GM21737 (cell line): ENCODE data around the gene PAH.

ENCODE experiments used
- ATAC-seq: cut with Tn5 transposase; IDR thresholded peaks from one replicate; pipeline ENCODE4 v1.9.1; 2021; ENCODE audit warnings: mild to moderate bottlenecking, moderate library complexity; ENCODE audit not compliant: unreplicated experiment

The PAH gene

GRCh38 chr12:102902093-102902492 is 15.0 kb downstream of the PAH start:
- no peak for ATAC-seq

DNA sequence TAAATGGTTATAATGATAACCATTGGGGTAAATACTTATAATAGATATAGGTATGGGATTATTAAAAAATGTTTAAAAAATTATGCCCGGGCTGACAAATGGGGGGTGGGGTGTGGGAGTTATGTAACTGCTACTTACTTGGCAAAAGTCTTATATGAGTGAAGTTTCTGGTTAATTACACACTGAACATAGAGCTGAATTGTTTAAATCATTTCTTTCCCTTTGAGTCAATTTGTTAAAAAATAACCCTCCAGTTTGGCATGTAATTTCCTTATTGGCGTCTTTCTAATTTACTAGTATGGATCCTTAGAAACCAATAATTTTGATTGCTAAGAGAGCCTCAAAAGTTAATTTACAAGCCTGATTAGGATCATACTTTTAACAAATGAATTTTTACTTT is 16.7 kb downstream of the PAH start:
- no peak for ATAC-seq

DNA sequence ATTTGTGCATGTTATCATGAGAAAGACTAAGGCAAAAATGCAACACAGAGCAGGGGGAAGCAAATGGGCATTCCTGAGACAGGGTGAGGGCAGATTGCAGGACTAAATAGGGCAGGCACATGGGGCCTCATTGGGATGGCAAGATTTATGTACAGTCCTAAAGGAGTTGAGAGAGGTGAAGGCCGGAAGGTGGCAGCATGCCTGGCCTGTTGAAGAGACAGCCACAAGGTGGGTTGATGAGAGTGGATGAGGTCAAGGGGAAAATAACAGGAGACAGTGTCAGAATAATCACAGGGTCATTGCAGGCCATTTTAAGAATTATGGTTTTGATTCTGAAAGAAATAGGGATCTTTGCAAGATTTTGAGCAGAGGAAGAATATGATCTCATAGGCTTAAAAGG is 21.0 kb downstream of the PAH start:
- ATAC-seq = no peak

- no peak for ATAC-seq
Measured at GRCh38 chr12:102891756-102892155, 25.3 kb downstream of the PAH start.

- no peak for ATAC-seq
Measured at GRCh38 chr12:102888511-102888910, 28.5 kb downstream of the PAH start.

DNA sequence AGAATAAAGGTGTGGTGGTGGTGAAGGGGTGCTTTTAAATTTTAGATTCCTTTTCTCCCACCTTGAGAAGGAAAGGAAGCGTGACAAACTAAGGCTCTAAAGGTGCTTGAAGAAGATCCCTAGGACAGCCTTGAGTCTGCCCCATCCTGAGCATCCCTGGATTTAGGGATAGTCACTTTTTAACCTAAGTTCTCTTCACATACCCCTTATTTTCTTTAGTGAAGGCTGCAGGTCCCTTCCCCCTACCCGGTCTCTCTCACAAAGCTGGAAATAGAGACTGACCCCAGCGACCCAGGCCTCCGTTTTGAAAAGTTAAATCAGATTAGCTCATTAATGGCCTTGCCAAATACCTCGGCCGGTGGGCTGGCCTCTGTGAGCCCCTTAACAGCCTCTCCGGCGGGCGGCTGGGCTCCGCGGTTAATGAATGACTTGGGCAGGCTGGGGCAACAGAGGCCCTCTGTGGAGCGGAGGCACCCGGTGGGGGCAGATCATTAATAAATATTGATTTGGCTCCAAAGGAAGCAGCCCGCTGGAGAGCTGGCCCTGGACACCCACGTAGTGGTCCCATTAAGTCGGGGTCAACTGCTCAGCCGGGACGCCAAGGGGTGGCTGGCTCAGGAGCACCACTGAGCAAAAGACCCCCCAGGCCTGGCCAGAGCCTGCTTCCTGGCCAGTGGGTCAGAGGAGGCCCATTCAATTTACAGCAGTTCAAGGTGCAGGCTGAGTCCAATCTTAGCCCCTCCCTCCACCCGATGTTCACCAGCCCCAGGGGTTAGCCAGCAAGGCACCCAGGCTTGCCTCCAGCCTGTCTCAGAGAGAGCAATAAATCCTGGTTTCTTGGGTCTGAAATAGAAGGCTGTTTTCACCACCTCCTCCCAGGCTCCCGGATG is 31.8 kb downstream of the PAH start:
- ATAC-seq = no peak

DNA sequence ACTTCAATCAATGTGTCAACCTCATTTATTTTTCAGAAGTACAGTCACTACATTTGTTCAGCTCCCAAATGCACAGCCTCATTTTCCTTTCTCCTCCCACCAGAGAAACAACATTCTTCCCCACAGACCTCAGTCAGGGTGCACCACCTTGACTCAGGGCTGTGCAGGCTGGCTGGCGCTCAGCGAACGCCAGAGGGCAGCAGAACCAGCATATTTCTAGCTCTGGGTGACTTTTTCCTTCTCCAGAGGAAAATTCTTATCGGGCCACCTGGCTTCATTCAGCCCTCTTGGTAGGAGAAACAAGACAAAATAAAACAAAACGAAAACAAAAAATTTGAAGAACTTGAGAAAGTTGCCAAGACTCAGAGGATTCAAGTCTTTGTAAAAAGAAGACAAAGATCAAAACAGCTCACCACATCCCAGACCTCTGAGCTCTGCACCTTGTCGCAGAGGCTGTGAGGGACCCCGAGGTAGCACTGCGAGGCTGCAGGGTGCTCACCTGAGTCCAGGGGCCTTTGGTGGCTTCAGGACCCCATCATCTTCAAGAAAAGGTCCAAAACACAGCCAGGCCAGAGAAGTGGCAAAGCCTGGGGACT is 33.7 kb downstream of the PAH start:
- ATAC-seq = no peak

DNA sequence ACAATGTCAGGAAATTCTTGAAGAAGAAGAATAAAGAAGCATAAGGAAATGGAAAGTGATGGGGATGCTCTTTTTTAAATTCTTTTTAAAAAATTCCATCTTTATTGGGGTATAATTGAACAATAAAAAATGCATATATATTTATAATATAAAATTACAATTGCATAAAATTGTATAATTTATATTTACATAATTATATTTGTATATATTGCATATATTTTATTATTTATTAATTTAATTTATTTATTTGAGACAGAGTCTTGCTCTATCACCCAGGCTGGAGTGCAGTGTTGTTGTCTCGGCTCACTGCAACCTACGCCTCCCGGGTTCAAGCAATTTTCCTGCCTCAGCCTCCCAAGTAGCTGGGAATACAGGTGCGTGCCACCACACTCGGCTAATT is 36.3 kb downstream of the PAH start:
- ATAC-seq = no peak

- peak; percentile 56 for ATAC-seq
Measured at GRCh38 chr12:102879144-102879763, 37.8 kb downstream of the PAH start.

DNA sequence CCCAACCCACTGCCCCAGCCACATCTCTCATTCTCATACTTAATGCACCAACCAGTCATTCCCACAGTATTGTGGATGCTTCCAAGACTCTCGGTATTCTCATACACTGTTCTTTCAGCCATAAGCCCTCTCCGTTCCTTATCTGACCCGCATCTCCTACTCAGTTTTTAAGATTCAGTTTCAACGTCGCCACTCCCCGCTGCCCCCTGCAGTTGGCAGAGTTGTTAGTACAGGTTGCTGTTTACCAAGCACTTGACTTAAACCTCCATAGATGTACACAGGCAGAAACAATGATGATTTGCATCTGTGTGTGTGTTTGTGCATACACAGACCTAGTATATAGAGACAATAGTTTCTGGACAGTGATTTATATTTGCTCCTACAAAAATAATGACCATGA is 40.2 kb downstream of the PAH start:
- no peak for ATAC-seq

- ATAC-seq = no peak
Measured at GRCh38 chr12:102874819-102875218, 42.2 kb downstream of the PAH start.

DNA sequence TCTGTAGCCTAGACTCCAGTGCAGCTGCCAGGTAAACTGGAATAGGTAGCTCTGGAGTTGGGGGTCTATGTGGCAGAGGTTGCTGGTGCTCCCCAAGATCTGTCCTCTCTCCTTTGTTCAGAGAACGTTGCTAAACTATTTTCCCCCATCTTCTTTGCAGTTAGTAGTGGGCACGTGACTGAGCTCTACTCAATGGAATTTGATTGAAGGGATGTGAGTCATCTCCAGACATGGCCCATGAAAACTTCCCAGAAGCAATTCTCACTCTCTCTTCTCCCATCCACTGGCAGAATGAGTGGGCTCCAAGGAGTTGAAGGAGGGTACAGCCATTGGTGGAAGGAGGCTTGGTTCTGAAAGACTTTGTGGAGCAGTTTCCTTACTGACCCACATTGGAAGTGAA is 44.0 kb downstream of the PAH start:
- ATAC-seq = no peak

GRCh38 chr12:102871014-102871413 is 46.0 kb downstream of the PAH start:
- no peak for ATAC-seq

DNA sequence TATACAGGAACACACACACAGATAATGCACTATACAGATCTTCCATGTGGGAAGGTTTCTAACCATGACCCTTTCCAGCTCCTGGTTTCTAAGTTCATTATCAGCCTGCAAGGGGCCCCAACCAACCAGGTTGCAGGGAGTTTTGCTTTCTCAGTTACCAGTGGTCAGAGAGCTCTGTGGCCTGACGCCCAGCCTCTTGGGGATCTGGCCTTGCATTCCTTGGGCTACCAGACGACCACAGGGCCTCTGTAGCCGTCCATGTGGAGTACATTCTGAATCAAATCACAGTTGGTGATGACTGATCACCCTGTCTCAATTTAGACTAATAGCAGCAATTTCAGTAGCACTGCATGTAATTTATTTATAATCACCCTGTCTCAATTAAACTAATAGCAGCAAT is 47.5 kb downstream of the PAH start:
- ATAC-seq = no peak

DNA sequence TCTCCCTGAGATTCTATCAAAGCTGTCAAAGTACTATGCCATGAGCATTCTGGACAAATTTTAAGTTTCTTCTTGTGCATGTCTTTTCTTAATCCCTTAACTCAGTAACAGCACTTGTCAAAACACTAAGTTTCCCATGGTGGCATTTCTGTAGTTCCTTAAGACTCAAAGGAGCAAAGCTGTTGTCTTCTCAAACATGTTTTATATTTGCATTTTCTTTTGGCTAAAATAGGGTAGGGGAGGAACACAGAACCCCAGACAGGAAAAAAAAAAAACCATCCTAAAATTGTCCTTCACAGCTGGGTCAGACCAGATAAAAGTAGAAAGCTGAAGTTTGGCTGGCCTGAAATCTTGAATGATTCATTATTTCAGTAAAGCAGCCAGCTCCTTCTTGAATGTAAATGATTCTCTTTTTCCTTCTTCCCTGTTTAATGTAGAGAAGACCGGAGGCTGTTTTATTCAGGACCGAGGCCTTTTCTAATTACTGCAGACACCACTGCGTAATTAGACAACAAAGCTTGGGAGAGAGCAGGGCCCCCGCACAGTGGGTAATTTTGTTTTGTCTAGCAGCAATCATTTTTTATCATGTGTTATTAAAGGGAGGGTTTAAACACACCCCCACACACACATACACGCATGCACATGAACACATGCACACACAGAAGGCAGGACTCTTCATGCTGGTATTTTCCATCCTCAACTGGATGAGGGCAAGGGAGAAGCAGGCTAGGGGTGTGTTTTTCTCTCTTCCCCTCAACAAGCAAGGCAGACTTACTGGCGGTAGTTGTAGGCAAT is 51.0 kb downstream of the PAH start:
- no peak for ATAC-seq

GRCh38 chr12:102862486-102862885 is 54.6 kb downstream of the PAH start:
- ATAC-seq = no peak

DNA sequence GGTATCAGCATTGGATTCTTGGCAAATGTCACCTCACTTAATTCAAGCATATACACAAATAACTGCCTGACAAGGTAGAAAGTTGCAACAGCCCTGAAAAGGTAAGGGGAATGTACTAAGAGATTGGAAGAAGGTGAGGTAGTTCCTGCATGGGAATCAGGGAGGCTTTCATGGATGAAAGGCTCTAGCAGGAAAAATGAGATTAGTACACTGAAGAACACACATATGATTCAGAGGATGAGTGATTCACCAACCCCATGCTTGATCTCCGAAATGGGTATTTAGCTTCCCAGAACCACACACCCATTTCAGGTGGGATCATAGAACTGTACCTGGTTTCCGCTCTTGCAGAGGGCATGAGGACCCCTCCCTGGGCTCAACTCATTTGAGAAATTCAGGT is 65.8 kb downstream of the PAH start:
- no peak for ATAC-seq

DNA sequence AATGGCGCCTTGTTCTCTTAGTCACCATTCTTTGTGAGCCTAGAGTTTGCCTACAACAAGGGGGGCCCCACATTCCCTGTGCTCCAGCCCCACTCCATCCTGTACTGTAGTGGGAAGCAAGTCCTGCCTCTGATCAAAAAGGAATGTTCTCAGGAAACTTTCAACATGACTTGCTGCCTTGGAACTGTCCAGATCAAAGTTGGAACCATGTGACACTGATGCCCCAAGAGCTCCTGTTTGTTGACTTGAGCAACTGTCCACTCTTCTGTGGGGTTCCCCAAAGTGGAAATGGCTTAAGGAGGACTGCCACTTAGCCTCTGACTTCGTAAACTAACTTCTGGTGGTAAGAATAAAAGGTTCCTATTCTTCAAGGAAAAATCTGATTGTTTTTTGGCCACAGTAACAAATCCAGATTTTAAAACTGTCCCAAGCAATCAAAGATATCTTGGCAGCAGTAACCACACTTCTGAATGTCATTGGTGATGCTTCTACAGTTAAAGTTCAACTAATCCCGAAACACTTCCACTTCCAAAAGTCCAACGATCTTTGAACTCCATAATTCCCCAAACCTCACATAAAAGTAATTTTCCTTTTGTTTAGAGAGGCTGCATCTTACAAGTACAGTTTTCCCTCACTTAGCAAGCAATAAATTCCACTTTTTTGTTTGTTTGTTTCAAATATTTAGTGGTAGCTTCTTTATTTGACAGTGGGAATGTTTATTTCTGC is 67.2 kb downstream of the PAH start:
- ATAC-seq = no peak

- ATAC-seq = no peak
Measured at GRCh38 chr12:102848832-102849231, 68.2 kb downstream of the PAH start.

DNA sequence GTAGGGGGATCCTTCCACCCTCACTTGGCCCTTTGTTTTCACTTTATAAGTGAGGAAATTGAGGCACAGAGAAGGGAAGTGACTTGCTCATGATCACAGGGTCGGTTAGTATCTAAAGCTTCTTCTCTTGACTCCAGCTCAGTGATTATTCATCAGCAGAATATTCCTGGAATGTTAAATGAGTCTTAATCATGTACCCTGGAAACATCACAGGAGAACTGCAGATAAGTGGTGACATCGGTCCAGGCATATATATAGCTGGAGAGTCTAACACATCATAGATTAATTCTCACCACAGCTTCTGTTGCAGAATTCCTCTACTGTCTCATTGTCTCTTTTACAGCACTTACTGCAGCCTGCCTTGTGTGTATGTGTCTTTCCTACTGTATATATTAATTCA is 69.9 kb downstream of the PAH start:
- ATAC-seq = no peak
